HepG2 (cell line): ENCODE data around the gene C9orf50. TPM values are rescaled to one million over a fixed set of nuclear protein-coding genes. Genes with fewer than 3 reads are reported as not detected.

Experiments
- AGO2 ChIP-seq: fragments of 200-400 bp; formaldehyde crosslinking; optimal IDR thresholded peaks from 2 replicates; pipeline ENCODE3; 2017; ENCODE audit warnings: mild to moderate bottlenecking, low read depth, low read length, moderate library complexity
- ARID4A ChIP-seq: sonication (generic); formaldehyde crosslinking; IDR thresholded peaks from 2 replicates; pipeline ENCODE4 v1.5.0; 2020; ENCODE audit warnings: mild to moderate bottlenecking, missing genetic modification reagents, borderline replicate concordance
- ATRX ChIP-seq: sonication (generic); formaldehyde crosslinking; IDR thresholded peaks from 2 replicates; pipeline ENCODE4 v1.4.0; 2020; ENCODE audit warnings: missing genetic modification reagents, borderline replicate concordance
- ESRRA ChIP-seq: sonication (generic); formaldehyde crosslinking; IDR thresholded peaks from 2 replicates; pipeline ENCODE4 v1.5.1; 2020; ENCODE audit warnings: mild to moderate bottlenecking, low read depth, missing genetic modification reagents
- GFI1 ChIP-seq: sonication (generic); formaldehyde crosslinking; IDR thresholded peaks from 2 replicates; pipeline ENCODE4 v1.5.0; 2020; ENCODE audit warnings: missing genetic modification reagents, mild to moderate bottlenecking, borderline replicate concordance
- MTA1 ChIP-seq: sonication (generic); formaldehyde crosslinking; IDR thresholded peaks from 2 replicates; pipeline ENCODE4 v1.4.0; 2020; ENCODE audit warnings: missing genetic modification reagents, mild to moderate bottlenecking, borderline replicate concordance
- RAD51 ChIP-seq: fragments of 450-650 bp; IDR thresholded peaks from 2 replicates; pipeline ENCODE4 v1.6.1; 2016; ENCODE audit warnings: borderline replicate concordance
- RXRA ChIP-seq: sonication (generic); formaldehyde crosslinking; IDR thresholded peaks from 2 replicates; pipeline ENCODE4 v1.5.1; 2020; ENCODE audit warnings: missing genetic modification reagents
- SMC3 ChIP-seq: IDR thresholded peaks from 2 replicates; pipeline ENCODE4 v1.6.1; 2011; ENCODE audit warnings: low read length, improper control_type of control experiment
- TEAD2 ChIP-seq: sonication (generic); formaldehyde crosslinking; IDR thresholded peaks from 2 replicates; pipeline ENCODE4 v1.9.0; 2021; ENCODE audit warnings: missing genetic modification reagents
- THAP7 ChIP-seq: sonication (generic); formaldehyde crosslinking; IDR thresholded peaks from 2 replicates; pipeline ENCODE4 v1.8.1; 2023; ENCODE audit warnings: mild to moderate bottlenecking, missing genetic modification reagents
- TP53 ChIP-seq: sonication (generic); formaldehyde crosslinking; conservative IDR thresholded peaks from 2 replicates; pipeline ENCODE4 v1.4.0; 2020; ENCODE audit warnings: missing genetic modification reagents
- YEATS4 ChIP-seq: sonication (generic); formaldehyde crosslinking; IDR thresholded peaks from 2 replicates; pipeline ENCODE4 v1.4.0; 2020; ENCODE audit warnings: missing genetic modification reagents, borderline replicate concordance
- ZFY ChIP-seq: sonication (generic); formaldehyde crosslinking; IDR thresholded peaks from 2 replicates; pipeline ENCODE4 v1.4.0; 2020; ENCODE audit warnings: missing genetic modification reagents
- ZNF121 ChIP-seq: sonication (generic); formaldehyde crosslinking; IDR thresholded peaks from 2 replicates; pipeline ENCODE4 v1.5.0; 2020; ENCODE audit warnings: mild to moderate bottlenecking, missing genetic modification reagents
- ZNF350 ChIP-seq: sonication (generic); formaldehyde crosslinking; IDR thresholded peaks from 2 replicates; pipeline ENCODE4 v1.4.0; 2020; ENCODE audit warnings: mild to moderate bottlenecking, low read depth, missing genetic modification reagents, borderline replicate concordance
- ZNF572 ChIP-seq: sonication (generic); formaldehyde crosslinking; IDR thresholded peaks from 2 replicates; pipeline ENCODE4 v1.5.1; 2020; ENCODE audit warnings: mild to moderate bottlenecking, missing genetic modification reagents
- ZNF792 ChIP-seq: IDR thresholded peaks from 2 replicates; pipeline ENCODE4 v1.6.1; 2016
- ZNF83 ChIP-seq: sonication (generic); formaldehyde crosslinking; IDR thresholded peaks from 2 replicates; pipeline ENCODE4 v1.4.0; 2020; ENCODE audit warnings: missing genetic modification reagents, mild to moderate bottlenecking, borderline replicate concordance
- ZSCAN25 ChIP-seq: sonication (generic); formaldehyde crosslinking; IDR thresholded peaks from 2 replicates; pipeline ENCODE4 v1.8.0; 2022; ENCODE audit warnings: mild to moderate bottlenecking, missing genetic modification reagents
- polyA plus RNA-seq, 8 experiments: library from polyadenylated mRNA; depleted of rRNA in 3 of 8; stranded (reverse) in 7 of 8; unstranded in 1 of 8; fragments of >200 nt; fragmentation: Illumina TruSeq in 4 of 8; extraction: Trizol in 4 of 8; gene quantifications; 2 replicates each; pipeline versions ENCODE4 v1.2.1 to v1.2.3, GENCODE V29; 2011 to 2016; ENCODE audit warnings: low read depth in 4 of 8, missing spikeins in 1 of 8, mixed read lengths in 1 of 8; ENCODE audit not compliant: insufficient read depth in 1 of 8
- total RNA-seq, 5 experiments: library from RNA; depleted of rRNA; stranded (reverse); fragments of >200 nt; fragmentation: Illumina TruSeq; extraction: Trizol; gene quantifications; 2 replicates each; pipeline ENCODE4 v1.2.3, GENCODE V29; 2016; ENCODE audit warnings: low read depth in 1 of 5
- TF ChIP-seq, protein P1 (sequence below): IDR thresholded peaks from 2 replicates; pipeline ENCODE4 v1.6.1; 2018; ENCODE audit warnings: missing genetic modification reagents, mild to moderate bottlenecking, missing compliant biosample characterization
- TF ChIP-seq, protein P2 (sequence below): sonication (generic); formaldehyde crosslinking; IDR thresholded peaks from 2 replicates; pipeline ENCODE4 v1.8.0; 2022; ENCODE audit warnings: mild to moderate bottlenecking, missing genetic modification reagents; ENCODE audit not compliant: insufficient replicate concordance

Gene C9orf50
- total and polyA plus RNA-seq, 2 of the 13 experiments (the other 11 are each of a cell fraction or from before 2014, with no cell fraction given), result not detected

DNA sequence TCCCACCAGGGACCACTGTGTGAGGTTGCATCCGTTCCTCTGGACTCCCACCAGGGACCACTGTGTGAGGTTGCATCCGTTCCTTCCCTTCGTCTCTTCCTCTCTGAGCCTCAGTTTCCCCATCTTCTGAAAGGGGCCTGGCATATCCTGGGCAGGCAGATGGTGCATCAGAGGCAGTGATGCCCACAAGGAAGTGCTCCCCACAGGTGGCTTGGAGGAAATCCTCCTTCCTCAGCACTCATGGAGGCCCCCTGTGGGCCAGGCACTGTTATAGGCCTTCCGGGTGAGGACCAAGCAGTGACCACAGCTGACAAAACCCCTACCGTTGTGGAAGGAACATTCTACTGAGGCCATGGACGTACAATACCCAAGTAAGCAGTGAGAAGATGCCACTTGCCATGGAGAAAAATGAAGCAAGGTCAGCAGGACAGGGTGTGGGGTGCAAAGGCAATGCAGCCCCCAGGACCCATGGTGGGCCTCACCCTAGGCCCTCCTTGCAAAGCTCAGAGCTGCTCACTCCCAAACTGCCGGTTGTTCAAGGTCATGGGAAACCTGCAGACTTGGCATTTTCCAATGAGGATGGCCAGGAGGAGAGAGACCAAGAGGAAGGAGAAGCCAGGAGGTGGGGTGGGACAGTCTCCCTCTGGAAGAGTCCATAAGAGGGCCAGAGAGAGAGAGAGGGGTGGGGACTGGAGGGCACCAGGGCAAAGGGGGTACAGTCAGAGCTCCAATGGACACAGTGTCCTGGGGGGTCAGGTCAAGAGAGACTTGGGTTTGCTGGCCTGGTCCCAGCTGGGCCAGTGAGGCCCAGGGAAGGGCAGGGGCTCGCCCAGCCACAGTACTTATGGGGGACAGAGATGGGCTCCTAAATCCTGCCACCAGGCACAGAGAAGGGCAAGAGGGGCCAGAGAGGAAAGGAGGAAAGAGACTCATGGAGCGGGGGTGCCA, 51.1 kb downstream of the C9orf50 start (continued):
- TF ChIP-seq TEAD2 (CRISPR knock-in tag) (no peak), ZSCAN25 (CRISPR knock-in tag) (peak; percentile 71; the same call in 1 of the 2 replicates), AGO2 (no peak), ZNF350 (CRISPR knock-in tag) (no peak), THAP7 (CRISPR knock-in tag) (no peak), ZNF572 (peak; percentile 80; the same call in 1 of the 2 replicates), ARID4A (CRISPR knock-in tag) (0 out of 2 replicates have a peak, but pooled peaks have one; percentile 49), GFI1 (CRISPR knock-in tag) (0 out of 2 replicates have a peak, but pooled peaks have one; percentile 41), ZNF83 (CRISPR knock-in tag) (no peak), SMC3 (peak; percentile 56), RAD51 (no peak), ESRRA (CRISPR knock-in tag) (no peak), RXRA (CRISPR knock-in tag) (0 out of 2 replicates have a peak, but pooled peaks have one; percentile 12), ATRX (no peak), YEATS4 (no peak), ZNF792 (CRISPR knock-in tag) (peak; percentile 70), ZNF121 (0 out of 2 replicates have a peak, but pooled peaks have one; percentile 10), MTA1 (CRISPR knock-in tag) (peak; percentile 30; the same call in 1 of the 2 replicates), ZFY (CRISPR knock-in tag) (peak; percentile 80), TP53 (CRISPR knock-in tag) (no peak)
- TF ChIP-seq, protein P1, sequence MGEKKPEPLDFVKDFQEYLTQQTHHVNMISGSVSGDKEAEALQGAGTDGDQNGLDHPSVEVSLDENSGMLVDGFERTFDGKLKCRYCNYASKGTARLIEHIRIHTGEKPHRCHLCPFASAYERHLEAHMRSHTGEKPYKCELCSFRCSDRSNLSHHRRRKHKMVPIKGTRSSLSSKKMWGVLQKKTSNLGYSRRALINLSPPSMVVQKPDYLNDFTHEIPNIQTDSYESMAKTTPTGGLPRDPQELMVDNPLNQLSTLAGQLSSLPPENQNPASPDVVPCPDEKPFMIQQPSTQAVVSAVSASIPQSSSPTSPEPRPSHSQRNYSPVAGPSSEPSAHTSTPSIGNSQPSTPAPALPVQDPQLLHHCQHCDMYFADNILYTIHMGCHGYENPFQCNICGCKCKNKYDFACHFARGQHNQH, result 0 out of 2 replicates have a peak, but pooled peaks have one; percentile 38
- TF ChIP-seq, protein P2, sequence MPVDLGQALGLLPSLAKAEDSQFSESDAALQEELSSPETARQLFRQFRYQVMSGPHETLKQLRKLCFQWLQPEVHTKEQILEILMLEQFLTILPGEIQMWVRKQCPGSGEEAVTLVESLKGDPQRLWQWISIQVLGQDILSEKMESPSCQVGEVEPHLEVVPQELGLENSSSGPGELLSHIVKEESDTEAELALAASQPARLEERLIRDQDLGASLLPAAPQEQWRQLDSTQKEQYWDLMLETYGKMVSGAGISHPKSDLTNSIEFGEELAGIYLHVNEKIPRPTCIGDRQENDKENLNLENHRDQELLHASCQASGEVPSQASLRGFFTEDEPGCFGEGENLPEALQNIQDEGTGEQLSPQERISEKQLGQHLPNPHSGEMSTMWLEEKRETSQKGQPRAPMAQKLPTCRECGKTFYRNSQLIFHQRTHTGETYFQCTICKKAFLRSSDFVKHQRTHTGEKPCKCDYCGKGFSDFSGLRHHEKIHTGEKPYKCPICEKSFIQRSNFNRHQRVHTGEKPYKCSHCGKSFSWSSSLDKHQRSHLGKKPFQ (CRISPR knock-in tag), result peak; percentile 77
